SIG-M5 (cell line): ENCODE results near the gene CASP1.
"Not testable (repeated sequence)": the region's sequence is repeated elsewhere in the genome, so short reads cannot be mapped to it uniquely, and the experiment has no call there.

Source experiments
- DNase-seq: peaks from one replicate; lab custom pipeline; 2025; lab: John Stamatoyannopoulos, UW

Gene CASP1

GRCh38 chr11:105034813-105035620 is at the start of gene CASP1:
Gene CASP1 (minus strand): TSS chr11:105035144. CDS start chr11:105035113, 31 bp downstream.
- peak; percentile 28 for DNase-seq

GRCh38 chr11:105081412-105082150 is 46.6 kb upstream of the CASP1 start:
- no peak for DNase-seq

GRCh38 chr11:105080171-105080906 is 45.4 kb upstream of the CASP1 start:
- not testable (repeated sequence) for DNase-seq

- DNase-seq: no peak
Observed at GRCh38 chr11:105078283-105078682, 43.3 kb upstream of the CASP1 start.

- not testable (repeated sequence) for DNase-seq
Observed at GRCh38 chr11:105077141-105077790, 42.3 kb upstream of the CASP1 start.

GRCh38 chr11:105074166-105074530 is 39.2 kb upstream of the CASP1 start:
- DNase-seq: no peak

- no peak for DNase-seq
Observed at GRCh38 chr11:105073456-105074165, 38.7 kb upstream of the CASP1 start.

GRCh38 chr11:105072080-105072479 is 37.1 kb upstream of the CASP1 start:
- not testable (repeated sequence) for DNase-seq

GRCh38 chr11:105071089-105071732 is 36.3 kb upstream of the CASP1 start:
- DNase-seq: no peak

GRCh38 chr11:105070306-105070705 is 35.4 kb upstream of the CASP1 start:
- DNase-seq: no peak

GRCh38 chr11:105069749-105070148 is 34.8 kb upstream of the CASP1 start:
- DNase-seq: not testable (repeated sequence)

GRCh38 chr11:105063245-105063941 is 28.4 kb upstream of the CASP1 start:
- not testable (repeated sequence) for DNase-seq

- no peak for DNase-seq
Observed at GRCh38 chr11:105057432-105057831, 22.5 kb upstream of the CASP1 start.

- no peak for DNase-seq
Observed at GRCh38 chr11:105056446-105056845, 21.5 kb upstream of the CASP1 start.

GRCh38 chr11:105054723-105055493 is 20.0 kb upstream of the CASP1 start:
- no peak for DNase-seq

GRCh38 chr11:105052487-105052886 is 17.5 kb upstream of the CASP1 start:
- DNase-seq: no peak

GRCh38 chr11:105051559-105051958 is 16.6 kb upstream of the CASP1 start:
- DNase-seq: no peak

- DNase-seq: no peak
Observed at GRCh38 chr11:105049481-105049880, 14.5 kb upstream of the CASP1 start.

GRCh38 chr11:105046898-105047579 is 12.1 kb upstream of the CASP1 start:
- no peak for DNase-seq
